HEK293T (cell line): ENCODE measurements around the gene FLT4.

Experiments
- BHLHE40 ChIP-seq: fragments of 450-650 bp; IDR thresholded peaks from 2 replicates; pipeline ENCODE4 v1.6.1; 2016; ENCODE audit warnings: mild to moderate bottlenecking, moderate library complexity, borderline replicate concordance
- HDGF ChIP-seq: fragments of 450-650 bp; IDR thresholded peaks from 2 replicates; pipeline ENCODE4 v1.6.1; 2017; ENCODE audit warnings: antibody characterized with exemption, borderline replicate concordance
- SP1 ChIP-seq: fragments of 450-650 bp; IDR thresholded peaks from 2 replicates; pipeline ENCODE4 v1.6.1; 2017
- ZNF384 ChIP-seq: fragments of 450-650 bp; IDR thresholded peaks from 2 replicates; pipeline ENCODE4 v1.6.1; 2016

DNA sequence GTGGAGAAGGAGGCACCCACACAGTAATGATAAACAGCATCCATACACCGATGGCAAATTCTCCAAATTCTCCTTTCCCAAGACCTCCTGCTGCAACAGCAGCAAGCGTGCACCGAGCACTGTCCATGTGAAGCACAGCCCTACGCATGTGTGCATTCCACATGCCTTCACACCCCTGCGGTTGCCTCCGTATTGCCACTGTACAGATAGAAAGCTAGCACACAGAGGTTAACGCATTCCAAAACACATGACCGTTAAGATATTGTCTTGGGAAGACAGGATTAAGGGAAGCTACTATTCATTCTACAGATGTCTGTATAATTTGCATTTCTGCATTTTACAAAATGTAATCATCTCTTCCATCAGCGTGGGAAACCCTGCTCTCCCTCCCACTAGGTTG lies 6.6 kb downstream of the FLT4 start:
- TF ChIP-seq BHLHE40 (no peak), ZNF384 (no peak), HDGF (no peak), SP1 (no peak)
